ENCODE results near the gene MCM8.

The MCM8 gene

DNA sequence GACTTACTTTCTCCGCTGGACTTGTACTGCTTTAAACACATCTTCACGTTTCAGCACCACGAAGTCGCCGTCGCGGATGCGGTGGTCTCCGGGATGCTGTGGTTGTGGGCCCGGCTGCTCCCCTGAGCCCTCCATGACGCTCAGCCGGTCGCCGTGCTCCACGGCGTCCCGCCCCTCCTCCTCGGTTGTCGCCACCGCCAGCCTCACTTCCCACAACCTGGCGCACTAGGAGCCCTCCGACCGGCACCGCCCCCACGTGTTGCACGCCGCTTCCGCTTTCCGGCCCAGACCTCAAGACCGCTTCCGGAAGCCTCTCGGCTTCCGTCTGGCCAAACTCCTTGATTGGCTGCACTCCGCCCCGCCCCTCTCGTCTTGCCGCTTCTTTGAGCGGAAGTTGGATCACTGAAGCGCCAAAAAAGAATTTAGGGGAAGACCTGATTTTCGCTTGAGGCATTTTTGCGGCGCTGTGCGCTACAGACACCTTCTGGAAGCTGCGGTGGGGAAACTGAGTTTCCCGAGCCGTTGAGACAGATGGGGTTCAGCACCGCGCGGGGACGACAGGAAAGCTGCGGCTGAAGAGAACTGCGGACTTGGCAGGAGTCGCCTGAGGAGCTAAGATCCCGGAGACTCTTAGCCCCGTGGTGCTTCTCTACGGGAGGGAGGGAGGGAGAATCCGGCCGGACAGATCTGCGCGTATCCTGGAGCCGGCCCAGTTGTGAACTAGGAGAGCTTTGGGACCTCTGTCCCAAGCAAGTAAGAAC is at the start of gene MCM8, which contains the start of gene TRMT6:
MCM8 (plus strand) TSS at position 382 of the 761 bp plus-strand sequence. CDS start 1,364 bp downstream, outside the sequence.
TRMT6 (minus strand) TSS at position 263 of the 761 bp plus-strand sequence; CDS start at position 135, 128 bp downstream.
- DNase-seq: peak; percentile 99

DNA sequence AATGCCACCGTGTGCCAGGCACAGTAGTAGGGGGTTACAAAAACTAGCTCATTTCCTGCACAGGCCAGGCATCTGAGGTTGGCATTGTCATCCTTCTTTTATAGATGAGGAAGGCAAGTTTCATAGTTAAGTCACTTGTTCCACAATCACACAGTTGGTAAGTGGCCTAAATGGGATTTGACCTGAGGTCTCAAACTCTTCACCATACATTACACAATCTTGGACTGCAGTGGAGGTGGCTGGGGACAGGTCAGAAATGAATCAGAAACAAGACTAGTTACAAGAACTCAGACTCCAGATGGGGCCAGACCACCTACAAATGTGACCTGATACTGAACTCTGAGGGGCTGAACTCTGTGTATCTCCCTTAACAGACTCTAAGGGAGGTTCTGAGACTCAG is 49.5 kb upstream of the MCM8 start:
- DNase-seq: no peak

GRCh38 chr20:5908981-5909380 is 41.5 kb upstream of the MCM8 start:
- DNase-seq: no peak

DNA sequence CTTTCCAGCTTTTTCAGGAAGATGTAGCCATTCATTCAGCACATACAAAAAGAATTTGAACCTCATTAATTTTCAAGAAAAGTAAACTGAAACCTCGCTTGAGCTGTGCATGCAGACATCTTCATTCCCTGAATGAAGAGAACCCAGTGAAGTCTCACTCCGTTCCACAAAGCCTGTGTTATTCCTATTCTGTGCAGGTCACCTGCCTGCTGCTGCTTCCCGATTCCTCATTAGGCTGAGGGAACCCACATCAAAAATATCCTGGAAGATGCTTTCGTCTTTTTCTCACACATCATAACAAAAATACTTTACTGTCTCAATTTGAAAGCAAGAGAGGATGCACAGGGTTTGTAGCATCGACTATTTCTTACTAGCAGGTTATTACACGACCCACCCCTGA is 40.3 kb upstream of the MCM8 start:
- no peak for DNase-seq

DNA sequence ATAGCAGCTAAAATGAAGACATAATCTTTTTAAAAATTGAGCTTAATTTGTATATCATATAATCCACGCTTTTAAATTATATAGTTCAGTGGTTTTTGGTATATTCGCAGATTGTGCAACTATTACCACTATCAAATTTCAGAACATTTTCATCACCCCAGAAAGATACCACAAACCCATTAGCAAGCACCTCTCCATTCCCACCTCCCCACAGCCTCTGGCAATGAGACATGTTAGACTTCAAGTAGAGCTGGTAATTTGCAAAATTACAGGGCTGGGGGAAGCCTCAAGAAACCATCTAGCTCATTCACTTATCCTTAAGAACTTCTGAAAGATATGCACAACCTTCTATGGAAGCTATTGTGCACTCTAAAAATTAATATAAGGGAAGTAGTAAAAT is 37.3 kb upstream of the MCM8 start:
- DNase-seq: no peak

DNA sequence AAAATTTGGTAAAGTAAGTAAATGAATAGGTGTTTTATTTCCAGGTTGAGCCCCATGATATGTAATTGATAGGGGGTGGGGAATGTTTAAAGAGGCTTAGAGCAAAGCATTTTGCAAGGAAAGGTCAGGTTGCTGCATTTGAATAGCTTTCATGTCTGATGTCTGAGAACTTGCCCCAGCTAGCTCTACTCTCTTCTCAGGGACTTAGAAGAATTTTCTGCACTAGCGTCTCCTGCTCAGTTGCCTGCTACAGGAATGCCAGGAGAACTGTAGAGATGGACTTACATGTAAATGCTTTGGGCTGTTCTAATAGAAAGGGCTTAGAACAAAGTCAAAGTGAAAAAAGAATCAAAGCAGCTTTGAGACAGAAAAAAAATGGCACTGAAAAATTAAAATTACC is 35.6 kb upstream of the MCM8 start:
- DNase-seq: no peak

DNA sequence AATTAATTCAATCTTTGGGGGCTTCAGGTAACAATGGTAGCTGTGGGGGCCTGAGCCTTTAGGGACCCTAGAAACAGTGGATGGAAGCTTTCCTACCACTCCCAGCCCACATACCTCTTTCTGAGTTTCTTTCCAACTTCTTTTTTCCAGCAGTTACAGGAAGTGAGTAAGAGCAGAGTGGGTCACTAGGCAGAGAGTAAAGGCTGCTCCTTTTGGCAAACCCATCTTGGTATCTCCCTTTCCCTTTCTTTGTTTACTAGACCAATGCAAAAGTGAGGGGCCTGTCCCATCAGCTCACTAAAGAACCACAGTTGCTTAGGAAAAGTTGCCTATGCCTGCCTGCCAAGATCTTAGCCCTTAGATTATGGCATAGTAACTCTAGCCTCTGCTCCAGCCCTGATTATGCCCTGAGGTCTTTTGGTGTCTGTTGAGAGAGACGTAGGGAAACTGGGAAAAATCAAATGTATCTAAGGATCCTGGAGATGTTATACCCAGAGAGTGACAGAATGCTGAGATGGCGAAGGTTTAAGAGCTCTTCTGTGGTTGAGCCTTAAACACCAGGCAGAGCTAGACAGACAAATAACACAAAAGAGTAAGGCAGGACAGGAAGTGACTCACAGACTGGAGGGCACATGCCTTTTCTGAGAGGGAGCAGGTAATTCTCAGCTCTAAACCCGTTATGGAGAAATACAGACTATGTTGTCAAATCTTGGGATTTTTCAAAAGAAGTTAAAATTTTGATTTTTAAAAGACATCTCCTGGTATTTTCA is 31.4 kb upstream of the MCM8 start:
- DNase-seq: no peak

DNA sequence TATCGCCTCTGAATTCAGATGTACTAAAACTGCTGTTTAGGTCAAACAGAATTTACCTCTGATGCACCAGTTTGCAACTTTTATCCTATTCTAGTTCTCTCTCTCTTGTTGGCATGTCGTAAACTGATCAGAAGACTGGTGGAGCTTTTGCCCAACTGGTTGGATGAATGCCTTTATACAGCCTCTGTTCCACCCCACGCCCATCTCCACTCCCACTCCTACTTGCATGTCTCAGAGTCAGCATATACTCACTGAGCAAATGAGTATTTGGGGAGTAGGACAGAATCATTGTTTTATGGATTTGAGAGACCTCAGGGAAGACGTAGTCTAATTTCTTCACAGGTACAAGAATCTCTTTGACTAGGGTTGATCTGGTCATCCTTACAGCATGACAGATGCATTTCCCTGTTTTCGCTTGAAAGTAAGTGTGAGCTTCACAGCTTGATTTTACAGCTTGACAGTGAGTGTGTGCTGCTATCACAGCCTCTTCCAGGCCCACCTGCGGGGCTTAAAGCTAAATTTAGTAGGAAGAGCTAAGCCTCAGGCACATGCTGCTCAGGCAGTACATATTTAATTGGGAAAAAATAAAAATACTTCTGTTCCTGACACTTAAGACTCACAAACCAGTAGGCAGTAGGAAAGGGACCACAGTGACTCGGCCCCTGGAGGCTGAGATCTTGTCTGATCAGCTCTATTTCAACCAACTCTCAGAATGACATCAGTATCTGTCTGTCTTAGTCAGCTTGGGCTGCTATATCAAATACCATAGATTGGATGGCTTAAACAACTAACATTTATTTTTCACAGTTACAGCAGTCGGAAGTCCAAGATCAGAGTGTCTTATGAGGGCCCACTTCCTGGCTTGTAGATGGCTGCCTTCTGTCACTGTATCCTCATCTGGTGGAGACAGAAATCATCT is 30.6 kb upstream of the MCM8 start:
- peak; percentile 30 for DNase-seq

DNA sequence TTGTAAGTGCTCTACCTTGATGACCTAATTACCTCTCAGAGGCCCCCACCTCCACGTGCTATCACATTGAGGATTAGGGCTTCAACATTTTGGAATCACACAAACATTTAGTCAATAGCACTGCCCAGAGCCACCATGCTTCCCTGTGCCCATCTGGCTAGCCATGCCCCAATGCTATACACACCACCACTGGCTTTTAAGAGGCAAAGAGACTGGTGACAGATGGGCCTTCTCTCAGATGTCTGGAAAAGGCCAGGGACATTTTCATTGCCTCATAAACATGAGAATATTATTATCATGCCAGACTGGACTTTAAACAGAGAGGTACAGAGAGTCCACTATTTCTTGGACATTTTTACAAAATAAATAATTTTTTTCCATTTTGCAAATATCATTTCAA is 29.9 kb upstream of the MCM8 start:
- DNase-seq: peak; percentile 79

- DNase-seq: no peak
Observed at GRCh38 chr20:5923493-5923892, 27.0 kb upstream of the MCM8 start.

DNA sequence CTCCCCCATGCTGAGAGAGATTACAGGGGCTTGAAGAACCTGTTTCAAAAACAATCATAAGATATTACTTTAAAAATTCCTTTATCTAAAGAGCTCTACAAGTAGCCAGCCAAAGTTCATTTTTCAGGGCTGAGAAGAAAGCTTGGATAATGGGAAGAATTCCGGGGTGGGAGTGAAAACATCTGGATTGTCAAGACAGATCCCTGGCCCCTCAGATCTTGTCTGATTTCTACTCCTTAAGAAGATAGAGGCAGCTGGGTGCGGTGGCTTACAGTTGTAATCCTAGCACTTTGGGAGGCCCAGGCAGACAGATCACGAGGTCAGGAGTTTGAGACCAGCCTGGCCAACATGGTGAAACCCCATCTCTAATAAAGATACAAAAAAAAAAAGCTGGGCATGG is 24.9 kb upstream of the MCM8 start:
- DNase-seq: peak; percentile 9

DNA sequence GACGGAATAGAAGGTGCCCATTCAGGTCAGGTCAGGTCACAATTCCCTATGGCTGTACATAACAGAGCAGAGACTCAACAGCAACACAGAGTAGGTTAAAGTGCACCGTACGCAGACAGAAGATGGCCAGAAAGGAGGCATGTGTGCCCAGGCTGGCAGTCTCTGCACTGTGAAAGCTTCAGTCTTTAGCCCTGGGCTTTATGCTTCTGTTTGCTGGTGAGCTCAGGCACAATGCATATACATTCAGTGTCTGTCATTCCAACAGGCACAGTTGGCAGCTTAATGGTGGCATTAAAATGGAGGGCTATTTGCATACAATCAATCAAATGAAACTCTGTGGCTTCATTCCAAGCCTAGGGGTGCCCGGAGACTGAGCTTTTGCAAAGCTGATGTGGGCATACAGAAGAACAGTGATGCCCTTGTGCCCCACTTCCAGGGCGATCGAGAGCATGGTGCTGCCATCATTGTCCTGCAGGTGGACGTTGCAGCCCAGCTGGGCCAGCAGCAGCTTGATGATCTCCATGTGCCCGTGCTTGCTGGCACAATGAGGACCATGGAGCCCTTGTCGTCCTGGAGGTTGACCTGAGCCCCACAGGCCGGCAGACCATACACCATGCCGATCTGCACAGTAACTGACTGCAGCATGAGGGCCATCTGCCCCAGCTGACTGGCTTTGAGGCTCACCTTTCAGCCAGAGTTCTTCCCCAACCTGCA is 22.5 kb upstream of the MCM8 start:
- no peak for DNase-seq

DNA sequence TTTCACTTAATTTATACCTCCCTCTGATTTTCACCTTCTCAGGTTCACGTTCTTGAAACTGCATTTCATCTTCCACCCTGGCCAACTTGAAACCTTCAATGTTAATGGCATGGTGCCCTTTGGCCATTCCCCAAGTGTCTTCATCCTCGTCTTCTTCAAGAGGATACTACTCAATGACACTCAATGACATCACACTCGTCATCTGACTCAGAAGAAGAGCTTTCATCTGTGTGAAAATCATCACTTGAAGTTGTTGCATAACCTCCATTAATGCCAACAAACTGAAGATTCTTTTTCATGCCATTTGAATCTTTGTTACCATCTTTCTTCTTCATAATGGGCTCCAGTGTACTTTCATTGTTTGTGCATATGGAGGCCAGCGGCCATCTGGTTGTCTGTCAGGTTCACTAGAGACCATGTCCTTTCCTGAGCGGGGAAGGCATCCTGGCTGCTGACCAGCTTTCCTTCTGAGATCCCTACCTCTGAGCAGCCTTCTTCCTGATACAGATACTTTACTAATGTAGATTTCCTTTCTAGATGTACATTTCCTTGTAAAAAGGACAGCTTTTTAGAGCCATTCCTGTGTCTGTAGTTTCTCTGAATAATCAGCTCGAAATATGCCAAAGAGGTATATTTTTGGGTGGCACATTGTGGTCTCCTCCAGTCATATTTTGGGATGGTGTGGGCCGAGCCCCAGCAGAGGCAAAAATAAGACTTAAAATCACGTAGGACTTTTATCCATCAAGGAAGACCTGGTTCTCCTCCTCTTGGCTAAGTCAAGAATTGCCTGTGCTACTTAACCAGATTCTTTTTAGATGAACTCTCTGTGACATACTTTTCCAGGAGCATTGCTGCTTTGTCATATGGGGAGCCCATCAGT is 21.4 kb upstream of the MCM8 start:
- no peak for DNase-seq

DNA sequence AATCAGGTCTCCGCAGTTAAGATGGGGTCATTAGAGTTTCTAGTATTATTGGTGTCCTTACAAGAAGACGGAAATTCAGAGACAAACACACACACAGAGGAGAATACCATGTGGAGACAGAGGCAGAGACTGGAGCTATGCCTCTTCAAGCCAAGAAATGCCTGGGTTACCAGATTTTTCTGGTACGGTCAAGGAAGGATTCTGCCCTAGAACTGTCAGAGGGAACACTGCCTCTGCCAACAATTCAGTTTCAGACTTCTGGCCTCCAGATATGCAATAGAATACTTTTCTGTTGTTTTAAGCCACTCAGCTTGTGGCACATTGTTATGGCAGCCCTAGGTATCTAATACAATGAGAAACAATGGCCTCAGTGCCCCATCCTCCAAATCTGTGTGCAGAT is 19.0 kb upstream of the MCM8 start:
- no peak for DNase-seq

DNA sequence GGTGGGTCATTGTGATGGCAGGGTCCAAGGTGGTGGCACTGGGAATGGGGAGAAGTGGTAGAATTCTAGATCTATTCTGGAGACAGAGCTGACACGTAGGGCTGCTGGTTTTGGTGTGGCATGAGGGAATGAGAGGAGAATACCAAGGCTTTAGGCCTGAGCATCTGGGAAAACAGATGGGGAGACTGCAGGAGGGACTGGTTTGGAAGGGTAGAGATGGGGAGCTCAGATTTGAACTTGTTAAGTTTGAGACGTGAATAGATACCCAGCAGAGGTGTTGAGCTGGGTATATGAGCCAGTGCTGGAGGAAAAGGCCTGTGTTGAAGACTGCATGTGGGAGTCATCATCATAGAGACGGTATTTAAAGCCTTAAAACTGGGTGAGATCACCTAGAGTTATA is 17.7 kb upstream of the MCM8 start:
- DNase-seq: no peak

- peak; percentile 75 for DNase-seq
Observed at GRCh38 chr20:5933802-5934436, 16.5 kb upstream of the MCM8 start.

DNA sequence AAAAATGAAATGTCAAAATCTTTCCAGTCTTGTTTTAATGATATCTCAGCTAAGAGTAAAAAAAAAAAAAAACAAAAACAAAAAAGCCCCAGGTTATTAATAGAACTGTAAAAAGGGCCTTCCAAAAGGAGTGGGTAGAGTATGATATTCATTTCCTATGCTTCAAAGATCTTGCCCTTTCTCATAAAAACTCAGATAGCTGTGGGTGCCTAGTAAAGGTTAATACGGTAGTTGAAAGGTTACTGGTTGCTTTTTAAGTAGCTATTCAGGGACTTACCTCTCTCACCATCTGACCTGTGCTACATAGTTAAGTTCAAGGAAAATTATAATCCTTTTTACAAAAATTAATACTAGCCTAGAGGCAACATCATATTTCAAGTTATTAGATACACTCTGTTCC is 15.1 kb upstream of the MCM8 start:
- no peak for DNase-seq

DNA sequence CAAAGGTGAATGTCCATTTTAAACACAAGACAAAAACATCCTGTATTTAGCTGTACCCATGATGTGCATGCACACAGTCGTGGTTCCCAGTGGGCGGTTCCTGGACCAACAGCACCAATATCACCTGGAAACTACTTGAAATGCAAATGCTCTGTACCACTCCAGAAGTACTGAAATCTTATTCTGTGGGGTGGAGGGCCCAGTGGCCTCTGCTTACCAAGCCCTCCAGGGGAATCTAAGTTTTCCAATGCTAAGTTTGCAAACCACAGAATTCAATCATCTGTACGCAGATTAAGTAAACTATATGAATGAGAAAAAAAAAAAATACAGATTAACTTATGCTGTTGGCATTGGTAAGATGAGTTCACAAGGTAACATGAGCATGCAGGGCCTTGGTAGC is 14.2 kb upstream of the MCM8 start:
- no peak for DNase-seq

DNA sequence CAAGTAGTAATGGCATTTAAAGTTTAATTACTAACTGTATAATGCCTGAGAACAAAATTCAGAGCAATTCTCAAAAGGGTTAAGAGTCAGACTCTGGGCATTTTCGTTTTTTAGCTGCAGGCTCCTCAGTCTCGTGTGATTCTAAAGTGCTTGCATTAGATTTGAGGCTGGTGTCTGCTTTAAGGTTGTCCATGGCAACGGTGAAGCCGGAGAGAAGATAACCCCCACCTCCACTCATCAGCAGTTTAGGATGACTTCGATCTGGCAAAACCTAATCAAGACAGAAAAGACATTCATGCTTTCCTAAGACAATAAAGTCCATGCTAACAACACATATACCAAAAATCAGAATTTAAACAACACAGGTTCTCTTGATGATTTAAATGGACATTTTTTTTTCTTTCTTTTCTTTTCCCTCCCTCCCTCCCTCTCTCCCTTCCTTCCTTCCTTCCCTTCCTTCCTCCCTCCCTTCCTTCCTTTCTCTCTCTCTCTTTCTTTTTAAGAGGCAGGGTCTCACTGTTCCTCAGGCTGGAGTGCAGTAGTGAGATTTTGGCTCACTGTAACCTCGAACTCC is 11.9 kb upstream of the MCM8 start:
- no peak for DNase-seq

- DNase-seq: no peak
Observed at GRCh38 chr20:5945963-5946362, 4.5 kb upstream of the MCM8 start.

GRCh38 chr20:5947276-5947675 is 3.2 kb upstream of the MCM8 start:
- no peak for DNase-seq
